HG03097 (cell line): ENCODE measurements around the gene KCTD13.

ENCODE experiments used
- ATAC-seq: cut with Tn5 transposase; IDR thresholded peaks from one replicate; pipeline ENCODE4 v1.9.1; 2021; ENCODE audit not compliant: unreplicated experiment, low FRiP score

The KCTD13 gene

DNA sequence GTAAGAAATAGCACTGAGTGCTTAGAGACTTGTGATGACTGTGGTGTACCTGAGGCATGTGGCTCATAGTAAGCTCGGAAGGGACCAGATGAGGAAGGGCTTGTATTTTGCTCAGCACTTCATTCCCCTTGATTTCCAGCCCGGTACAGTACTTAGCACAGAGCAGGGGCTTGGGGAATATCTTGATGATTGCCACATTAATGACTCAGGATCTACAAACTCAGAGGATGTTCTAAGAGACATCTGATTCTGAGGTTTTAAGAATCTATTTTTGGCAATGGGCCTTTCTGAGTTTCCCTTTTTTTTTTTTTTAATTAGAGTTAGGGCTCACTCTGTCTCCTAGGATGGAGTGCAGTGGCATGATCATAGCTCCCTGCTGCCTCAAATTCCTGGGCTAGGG is 16.6 kb downstream of the KCTD13 start:
- ATAC-seq: no peak

DNA sequence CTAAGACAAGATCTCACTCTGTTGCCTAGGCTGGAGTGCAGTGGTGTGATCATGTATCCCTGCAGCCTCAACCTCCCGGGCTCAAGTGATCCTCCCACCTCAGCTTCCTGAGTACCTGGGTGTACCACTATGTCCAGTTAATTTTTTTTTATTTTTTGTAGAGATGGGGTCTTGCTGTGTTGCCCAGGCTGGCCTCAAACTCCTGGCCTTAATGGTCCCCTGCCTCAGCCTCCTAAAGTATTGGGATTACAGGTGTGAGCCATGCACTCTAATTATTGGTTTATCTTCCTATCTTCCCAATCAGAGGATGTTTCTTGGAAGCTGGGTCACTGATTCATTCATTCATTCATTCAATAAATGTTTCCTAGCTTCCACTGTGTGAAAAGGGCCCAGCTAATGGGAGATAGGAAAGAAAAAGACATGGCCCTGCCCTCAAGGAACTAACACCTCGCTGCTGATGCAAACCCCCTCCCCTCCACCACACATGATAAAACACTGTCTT is 17.3 kb downstream of the KCTD13 start:
- ATAC-seq: no peak

GRCh38 chr16:29907973-29908372 is 18.1 kb downstream of the KCTD13 start:
- ATAC-seq: no peak

GRCh38 chr16:29906520-29907244 is 19.3 kb downstream of the KCTD13 start:
- no peak for ATAC-seq

DNA sequence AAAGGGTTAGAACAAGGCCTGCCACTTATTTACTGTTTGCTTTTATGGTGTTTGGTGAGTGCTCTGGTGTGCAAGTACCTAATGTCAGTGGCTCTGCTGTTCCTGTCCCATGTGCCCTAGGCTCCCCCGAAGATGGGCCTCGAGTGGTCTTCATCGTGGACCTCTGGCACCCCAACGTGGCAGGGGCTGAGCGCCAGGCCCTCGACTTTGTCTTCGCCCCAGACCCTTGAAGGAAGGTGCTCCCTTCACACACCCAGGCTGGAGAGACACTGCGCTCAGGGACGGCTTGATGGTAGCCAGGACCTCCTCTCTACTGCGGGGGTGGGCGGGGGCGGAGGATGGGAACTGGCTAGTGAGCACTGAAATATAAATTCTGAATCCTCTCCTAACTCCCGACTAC is 20.4 kb downstream of the KCTD13 start:
- ATAC-seq: no peak

DNA sequence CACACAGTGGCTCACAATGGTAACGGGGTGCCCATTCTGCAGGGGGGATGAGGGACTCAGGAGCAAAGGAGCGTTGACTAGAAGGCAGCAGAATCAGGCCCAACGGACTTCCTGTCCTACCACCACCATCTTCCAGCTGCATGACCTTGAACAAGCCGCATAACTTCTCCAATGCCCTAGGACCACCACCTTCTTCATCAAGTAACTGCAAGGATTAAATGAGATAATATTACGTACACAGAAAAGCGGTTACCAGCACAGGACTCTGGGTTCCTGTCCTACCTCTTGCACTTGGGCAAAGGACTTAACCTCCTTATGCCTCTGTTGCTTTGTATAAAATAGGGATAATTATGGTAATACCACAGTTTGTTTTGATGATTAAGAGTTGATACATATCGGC is 21.1 kb downstream of the KCTD13 start:
- no peak for ATAC-seq

- ATAC-seq: no peak
Observed at GRCh38 chr16:29903590-29903989, 22.4 kb downstream of the KCTD13 start.

DNA sequence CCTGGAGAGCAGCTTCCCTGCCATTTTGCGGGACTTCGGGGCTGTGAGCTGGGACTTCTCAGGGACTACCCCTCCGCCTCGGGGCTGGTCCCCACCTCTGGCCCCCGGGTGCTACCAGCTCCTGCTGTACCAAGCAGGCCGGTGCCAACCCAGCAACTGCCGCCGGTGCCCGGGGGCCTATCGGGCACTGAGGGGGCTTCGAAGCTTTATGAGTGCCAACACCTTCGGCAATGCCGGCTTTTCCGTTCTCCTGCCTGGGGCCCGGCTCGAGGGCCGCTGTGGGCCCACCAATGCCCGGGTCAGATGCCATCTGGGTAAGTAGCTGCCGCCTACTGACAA is 24.4 kb downstream of the KCTD13 start:
- no peak for ATAC-seq

DNA sequence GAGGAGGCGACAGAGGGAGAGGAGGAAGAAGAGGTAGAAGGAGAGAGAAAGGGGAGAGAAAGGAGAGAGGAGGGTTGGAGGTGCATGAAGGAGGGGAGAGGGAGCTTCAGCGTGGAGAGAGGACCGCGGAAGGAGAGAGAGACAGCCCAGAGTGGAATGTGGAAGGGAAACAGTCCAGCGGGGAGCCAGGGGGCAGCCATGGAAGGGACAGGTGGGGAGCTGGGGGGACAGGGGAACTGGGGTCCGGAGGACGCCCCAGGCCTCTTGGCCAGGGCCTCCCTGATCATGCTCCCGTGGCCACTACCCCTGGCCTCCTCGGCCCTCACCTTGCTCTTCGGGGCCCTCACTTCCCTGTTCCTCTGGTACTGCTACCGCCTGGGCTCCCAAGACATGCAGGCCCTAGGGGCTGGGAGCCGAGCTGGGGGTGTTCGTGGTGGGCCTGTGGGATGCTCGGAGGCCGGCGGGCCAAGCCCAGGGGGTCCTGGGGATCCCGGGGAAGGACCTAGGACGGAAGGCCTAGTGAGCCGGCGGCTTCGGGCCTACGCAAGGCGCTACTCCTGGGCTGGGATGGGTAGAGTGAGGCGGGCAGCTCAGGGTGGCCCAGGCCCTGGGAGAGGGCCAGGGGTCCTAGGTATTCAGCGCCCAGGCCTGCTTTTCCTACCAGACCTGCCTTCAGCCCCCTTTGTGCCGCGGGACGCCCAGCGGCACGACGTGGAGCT is 25.0 kb downstream of the KCTD13 start:
- no peak for ATAC-seq

DNA sequence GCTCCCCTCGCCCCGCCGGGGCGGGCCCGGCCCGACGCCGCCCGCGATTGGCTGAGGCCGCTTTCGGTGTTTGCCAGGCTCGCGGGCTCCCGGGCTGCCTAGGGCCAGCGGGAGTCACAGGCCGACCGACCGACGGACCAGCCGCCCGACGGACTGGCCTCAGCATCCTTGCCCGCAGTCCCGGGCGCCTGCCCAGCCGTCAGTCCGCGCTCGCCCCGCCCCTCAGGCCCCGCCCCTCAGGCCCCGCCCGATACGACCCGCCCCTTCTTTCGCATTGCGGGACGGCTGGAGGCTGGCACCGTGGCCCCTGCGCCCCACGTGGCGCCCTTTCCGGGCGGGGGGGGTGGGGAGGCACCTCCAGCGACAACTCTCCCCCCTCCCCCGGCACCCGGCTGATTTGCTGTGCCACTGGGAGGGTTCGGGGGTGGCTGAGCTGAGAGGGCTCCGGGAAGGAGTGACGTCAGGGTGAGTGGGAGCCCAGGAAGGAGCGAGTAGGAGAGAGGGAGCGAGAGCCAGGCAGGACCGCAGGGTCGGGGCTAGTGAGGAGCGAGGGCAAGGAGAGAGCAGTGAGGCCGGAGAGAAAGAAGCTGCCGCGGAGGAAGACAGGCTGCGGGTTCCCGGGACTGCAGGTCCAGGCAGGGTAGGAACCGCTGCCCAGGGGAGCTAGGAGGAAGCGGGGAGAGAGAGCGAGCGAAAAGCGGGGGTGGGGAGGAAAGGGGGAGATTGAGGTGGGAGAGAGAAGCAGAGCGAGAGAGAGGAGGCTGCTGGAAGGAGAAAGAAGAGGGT is 25.7 kb downstream of the KCTD13 start, which contains the start of gene ASPHD1:
Gene ASPHD1, plus strand, starts transcription at position 387 of the 786 bp plus-strand sequence. CDS start 484 bp downstream, outside the sequence.
- ATAC-seq: peak; percentile 62

DNA sequence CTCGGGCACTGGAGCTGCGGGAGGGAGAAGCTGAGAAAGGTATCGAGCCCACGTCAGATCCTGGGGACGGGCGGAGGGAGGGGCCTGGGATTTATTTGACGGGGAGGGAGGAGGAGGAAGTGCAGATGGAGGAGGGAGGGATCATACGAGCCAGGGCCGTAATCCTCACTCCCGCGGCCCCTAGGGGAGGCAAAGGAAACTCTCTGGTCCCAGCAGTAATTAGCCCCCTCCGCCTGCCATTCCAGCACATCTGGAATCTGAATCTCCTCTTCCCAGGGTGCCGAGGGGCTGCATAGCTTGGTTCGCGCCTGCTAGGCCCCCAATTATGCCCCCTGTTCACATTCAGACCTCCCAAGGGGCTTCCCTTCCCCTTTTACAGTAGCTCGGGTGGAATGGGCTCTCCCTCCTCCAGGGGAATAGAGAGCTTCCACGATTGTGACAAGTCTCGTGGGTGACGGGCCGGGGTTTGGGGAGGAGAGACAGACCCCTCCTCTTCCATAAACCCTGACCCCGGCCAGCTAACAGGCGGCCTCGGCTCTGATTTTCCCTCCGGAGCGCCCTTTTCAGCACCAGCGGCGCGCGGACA is 26.4 kb downstream of the KCTD13 start, which contains the start of gene SEZ6L2:
Gene SEZ6L2, minus strand, starts transcription at position 35 of the 586 bp plus-strand sequence. CDS start 531 bp downstream, outside the sequence.
- peak; percentile 48 for ATAC-seq

DNA sequence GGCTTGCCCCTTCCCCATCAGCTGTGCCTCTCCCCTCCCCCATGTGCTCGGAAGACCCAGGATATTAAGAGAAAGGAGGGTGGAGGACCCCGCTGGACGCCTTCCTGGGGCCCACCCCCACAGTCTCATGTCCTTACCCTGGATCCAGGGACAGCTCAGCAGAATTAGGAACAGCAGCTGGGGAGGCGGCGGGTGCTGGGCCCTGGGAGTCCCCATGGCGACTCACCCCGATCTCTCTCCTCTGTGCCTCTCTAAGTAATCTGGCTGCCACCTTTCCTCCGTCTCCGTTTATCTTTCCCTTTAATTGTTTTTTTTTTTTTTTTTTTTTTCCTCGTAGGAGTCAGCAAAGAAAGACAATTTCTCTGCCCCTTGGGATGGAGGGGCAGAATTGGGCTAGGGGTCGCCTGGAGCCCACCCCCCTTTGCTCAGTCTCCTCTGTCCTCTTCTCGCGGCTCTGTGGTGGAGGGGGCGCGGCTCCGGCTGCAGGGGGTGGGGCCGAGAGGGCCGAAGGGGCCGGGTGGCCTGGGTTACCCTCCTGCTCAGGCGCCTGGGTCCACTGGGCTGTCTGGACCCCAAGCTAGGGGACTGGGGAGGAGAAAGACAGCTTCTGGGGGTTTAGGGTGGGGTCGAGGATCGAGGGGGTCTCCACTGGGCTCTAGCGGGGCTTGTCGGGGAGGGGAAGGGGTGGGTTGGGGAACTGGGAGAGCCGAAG is 27.1 kb downstream of the KCTD13 start:
- ATAC-seq: no peak

GRCh38 chr16:29898135-29898803 is 27.8 kb downstream of the KCTD13 start:
- ATAC-seq: no peak

DNA sequence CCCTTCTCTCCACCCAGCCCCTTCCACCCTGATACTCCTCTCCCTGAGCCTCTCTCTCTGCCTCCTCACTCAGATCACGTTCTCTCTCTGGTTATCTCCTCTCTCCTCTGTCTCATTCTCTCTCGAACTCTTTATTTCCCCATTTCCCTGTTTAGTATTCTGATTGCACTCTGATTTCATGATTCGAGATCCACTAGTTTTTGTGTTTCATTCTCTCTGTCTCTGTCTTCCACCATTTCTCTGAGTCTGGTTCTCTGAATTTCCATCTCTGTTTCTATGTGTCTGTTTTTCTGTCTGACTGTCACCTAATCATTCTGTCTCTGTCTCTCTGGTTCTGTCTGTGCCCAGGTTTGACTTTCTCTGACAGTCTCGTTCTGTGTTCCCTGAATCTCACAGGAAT is 28.7 kb downstream of the KCTD13 start:
- ATAC-seq: no peak

DNA sequence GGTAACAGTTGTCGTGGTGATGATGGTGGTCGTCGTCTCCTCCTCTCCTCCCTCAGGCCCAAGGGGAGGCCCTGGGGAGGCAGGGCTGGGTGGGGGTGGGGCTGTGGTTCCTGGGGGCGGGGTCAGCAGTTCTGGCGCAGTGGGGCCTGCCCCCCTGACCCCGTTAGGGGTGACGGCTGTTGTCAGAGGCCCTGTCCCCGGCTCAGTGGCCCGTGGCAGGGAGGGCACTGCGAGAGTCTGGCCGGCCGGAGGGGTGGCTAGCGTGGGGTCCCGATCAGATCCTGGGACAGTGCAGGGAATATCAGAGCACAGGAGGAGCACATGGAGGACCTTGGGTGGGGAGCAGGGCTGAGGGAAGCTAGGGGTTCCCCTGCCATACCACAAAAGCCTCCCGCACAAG is 29.2 kb downstream of the KCTD13 start:
- no peak for ATAC-seq

DNA sequence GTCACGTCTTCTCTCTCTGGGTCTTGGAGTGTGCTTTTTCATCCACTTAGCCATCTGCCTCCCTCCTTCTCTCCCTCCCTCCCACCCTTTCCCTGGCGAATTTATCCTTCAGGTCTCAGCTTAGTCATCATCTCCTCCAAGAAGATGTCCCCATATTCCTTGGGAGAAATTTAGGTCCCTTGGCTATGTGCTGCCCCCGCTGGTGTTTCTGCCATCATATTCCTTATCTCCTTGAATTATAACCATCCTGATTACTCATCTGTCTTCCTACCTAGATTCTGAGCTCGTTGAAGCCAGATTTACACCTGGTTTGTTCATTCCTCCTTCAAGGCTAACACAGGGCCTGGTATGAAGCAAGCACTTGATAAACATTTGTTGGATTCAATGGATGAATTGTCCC is 31.7 kb downstream of the KCTD13 start:
- no peak for ATAC-seq

- no peak for ATAC-seq
Observed at GRCh38 chr16:29893553-29893952, 32.5 kb downstream of the KCTD13 start.

DNA sequence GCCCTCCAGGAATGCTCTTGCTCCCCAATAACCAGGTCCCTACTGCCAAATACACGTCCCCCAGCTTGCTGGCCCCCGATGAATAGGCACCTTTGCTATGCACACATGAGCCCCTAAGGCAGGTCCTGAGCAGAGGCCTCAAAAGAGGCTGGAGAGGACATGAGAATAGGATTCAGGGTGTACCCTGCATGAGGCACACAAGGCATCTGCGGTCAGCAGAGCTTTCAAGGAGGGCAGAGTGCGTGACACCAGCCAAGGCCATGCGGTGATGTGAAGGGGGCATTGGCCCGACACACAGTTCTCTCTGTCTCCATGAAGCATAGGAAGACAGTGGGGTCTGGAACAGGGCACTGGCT is 33.6 kb downstream of the KCTD13 start:
- ATAC-seq: no peak

- no peak for ATAC-seq
Observed at GRCh38 chr16:29891525-29892457, 34.2 kb downstream of the KCTD13 start.
